ENCODE data around the gene TRAPPC4.
A peak's percentile ranks its signal among the peaks of the same experiment; 100 is the strongest.
"Not testable (repeated sequence)": the region's sequence is repeated elsewhere in the genome, so short reads cannot be mapped to it uniquely, and the experiment has no call there.

Gene TRAPPC4

DNA sequence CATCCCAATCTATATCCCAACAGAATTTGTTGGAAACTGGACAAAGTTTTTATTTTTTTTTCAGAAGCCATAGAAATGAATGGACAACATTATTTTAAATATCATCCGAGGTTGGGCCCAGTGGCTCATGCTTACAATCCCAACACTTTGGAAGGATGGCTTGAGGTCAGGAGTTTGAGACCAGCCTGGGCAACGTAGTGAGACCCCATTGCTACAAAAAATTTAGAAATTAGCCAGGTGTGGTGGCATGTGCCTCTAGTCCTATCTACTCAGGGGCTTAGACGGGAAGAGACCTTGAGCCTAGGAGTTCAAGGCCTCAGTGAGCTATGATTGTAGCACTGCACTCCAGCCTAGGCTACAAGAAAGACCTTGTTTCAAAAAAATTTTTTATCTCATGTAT, 16.2 kb downstream of the TRAPPC4 start:
- DNase-seq = no peak

DNA sequence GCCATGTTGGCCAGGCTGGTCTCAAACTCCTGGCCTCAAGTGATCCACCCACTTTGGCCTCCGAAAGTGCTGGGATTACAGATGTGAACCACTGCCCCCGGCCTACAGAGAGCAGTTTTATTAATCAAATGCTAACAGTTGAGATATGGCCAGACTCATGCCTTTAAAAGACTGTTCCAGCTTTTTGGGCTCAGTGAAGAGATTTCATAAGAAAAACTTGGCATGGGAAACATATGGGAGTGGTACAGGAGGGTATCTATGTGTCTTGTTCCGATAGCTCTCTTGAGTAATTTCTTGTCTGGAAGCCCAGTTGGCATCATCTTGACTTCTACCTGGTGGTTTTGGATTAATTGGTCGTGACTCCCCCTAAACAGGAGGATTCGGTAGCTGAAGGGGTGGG, 20.3 kb downstream of the TRAPPC4 start:
- DNase-seq = no peak

DNA sequence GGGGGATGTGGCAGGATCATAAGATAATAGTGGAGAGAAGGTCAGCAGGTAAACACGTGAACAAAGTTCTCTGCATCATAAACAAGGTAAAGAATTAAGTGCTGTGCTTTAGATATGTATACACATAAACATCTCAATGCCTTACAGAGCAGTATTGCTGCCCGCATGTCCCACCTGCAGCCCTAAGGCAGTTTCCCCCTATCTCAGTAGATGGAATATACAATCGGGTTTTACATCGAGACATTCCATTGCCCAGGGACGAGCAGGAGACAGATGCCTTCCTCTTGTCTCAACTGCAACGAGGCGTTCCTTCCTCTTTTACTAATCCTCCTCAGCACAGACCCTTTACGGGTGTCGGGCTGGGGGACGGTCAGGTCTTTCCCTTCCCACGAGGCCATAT, 20.9 kb downstream of the TRAPPC4 start:
- not testable (repeated sequence) for DNase-seq

GRCh38 chr11:119041821-119042514, 23.4 kb downstream of the TRAPPC4 start:
- no peak for DNase-seq

- no peak for DNase-seq
Observed at GRCh38 chr11:119042927-119043326, 24.4 kb downstream of the TRAPPC4 start.

DNA sequence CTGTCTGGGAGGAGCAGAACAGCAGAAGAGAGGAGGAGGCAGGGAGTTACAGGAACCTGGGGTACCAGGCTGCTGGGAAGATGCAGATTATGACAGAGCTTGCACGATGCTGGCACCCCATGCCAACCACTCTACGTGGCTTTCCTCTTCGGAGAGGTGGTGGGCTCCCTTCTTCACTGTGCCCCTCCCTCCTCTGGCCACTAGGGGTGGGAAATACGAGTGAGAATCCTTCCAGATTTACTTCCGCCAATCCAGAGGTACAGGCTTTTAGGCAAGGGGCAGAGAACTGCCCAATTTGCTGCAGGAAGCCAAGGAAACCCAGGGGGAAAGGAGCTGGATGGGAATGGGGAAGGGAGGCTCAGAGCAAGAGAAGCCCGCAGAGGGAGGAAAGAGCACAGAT, 26.1 kb downstream of the TRAPPC4 start:
- no peak for DNase-seq

GRCh38 chr11:119046489-119046888, 27.9 kb downstream of the TRAPPC4 start:
- no peak for DNase-seq

GRCh38 chr11:119047205-119047604, 28.6 kb downstream of the TRAPPC4 start:
- DNase-seq = no peak

GRCh38 chr11:119048644-119049043, 30.1 kb downstream of the TRAPPC4 start:
- no peak for DNase-seq

DNA sequence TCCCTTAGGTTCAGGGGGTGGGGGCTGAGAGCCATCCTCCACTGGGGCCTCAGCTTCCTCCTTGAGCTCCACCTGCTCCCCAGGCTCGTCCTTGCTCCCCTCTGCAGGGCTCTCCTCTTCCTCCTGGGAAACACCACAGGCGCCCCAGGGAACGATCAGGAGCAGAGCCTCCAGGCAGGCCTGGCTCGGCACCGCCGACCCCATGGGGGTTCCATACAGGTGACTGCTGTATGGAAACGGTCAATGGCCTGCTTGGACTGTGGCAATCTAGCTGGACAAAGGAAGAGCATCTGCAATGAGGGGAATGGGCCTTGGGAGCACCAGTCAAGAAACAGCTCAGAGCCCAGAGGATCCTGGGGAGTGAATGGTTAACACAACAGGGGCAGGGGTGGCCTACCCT, 30.5 kb downstream of the TRAPPC4 start:
- DNase-seq = no peak

DNA sequence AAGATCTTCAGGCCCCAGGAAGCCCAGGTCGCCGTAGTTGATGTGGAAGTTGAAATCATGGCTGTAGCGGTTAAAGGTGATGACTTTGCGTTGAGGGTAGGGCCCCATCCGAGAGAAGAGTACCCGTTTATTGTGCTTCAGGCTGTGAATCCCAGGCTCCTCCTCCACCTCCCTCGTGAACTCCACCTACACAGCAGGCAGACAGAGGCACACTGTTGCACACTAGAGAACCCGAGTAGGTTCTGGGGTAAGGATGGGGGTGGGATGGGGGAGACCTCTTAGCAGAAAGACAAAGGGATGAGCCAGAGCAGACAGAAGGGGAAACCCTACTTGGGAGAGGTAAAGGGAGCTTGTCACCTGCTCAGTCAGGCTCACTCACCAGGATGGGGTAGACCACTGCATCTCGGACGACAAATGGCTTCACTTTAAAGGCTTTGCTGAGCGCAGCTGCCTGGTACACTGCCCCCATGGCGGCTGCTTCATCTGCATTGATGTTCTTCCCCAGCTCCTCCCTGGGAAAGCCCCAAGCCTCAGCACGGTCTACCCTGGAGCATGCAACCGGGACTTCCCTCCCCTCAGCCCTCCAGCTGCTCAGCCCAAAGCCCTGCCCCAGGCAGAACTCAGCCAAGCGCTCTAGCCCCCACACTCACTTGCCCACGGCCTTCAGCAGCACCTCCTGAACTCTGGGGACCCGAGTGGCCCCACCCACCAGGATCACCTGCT, 33.0 kb downstream of the TRAPPC4 start:
- DNase-seq = no peak

DNA sequence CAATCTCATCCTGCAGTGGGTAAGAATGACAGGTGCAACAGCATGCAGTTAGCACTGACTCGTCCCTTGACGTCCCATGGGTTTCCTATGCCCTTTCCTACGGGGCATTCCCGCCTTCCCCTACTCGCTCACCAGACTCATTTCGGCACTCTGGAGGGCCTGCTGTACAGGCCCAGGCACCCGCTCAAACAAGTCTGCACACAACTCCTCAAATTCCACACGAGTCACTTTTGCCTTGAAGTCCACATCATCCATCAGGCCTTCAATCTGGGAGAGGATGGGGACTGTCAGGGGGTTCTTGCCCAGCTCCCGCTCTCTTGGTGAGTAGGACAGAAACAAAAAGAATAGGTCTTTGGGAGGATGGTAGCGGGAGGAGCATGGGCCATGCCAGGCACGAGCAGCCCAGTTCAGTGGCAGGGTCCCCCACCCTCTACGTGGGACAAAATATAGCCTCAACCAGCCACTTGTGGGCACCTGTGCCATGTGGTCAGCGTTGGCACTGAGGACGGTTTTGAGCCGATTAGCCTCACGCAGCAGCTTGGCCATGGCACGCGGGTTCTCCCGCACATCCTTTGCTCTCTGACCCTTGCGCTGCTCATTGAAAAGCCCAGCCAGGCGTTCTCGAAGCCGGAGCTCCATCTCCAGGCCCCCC, 33.7 kb downstream of the TRAPPC4 start:
- no peak for DNase-seq

DNA sequence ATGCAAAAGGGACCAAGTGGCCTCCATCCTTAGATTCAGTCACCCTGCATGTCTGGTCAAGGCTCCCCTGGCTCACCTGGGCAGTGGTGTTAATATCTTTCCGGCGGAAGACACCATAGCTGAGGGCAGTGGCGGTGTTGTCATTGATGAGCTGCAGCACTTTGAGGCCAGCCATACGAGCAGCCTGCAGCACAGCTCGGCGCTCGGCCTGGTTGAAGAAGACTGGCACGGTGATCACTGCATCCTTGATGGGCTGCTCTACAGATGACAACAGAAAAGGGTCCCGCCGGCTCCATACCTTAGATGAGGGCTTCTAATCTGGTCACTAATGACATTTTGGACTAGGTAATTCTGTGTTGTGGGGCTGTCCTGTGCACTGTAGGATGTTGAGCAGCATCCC, 35.9 kb downstream of the TRAPPC4 start:
- DNase-seq = no peak

GRCh38 chr11:119055901-119056300, 37.3 kb downstream of the TRAPPC4 start:
- no peak for DNase-seq

DNA sequence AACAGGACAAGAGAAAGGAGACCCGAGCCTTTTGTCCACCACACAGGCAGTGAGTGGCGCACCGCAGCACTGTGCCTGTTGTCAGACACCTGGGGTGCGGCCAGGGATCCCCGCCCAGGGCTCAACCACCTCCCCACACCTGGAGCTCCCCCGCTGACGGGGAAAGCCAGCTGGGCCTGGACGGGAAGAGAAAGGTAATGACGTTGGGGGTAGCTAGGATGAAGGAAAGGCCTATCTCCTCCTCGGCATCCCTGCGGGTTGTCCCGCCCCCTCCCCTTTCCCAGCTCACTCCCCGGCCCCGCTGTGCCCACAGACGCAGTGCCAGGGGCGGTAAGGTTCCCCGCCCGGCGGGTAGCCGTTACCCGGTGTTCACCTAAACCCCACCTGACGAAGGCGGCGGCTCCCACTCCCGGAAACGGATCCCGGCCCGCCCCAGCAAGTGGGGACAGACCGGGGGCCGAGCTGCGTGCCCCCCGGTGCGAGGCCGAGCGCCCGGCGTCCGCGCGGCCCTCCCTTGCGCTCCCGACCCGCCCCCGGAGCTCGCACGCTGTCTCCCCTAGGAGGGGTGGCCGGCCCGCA, 37.9 kb downstream of the TRAPPC4 start:
- no peak for DNase-seq

DNA sequence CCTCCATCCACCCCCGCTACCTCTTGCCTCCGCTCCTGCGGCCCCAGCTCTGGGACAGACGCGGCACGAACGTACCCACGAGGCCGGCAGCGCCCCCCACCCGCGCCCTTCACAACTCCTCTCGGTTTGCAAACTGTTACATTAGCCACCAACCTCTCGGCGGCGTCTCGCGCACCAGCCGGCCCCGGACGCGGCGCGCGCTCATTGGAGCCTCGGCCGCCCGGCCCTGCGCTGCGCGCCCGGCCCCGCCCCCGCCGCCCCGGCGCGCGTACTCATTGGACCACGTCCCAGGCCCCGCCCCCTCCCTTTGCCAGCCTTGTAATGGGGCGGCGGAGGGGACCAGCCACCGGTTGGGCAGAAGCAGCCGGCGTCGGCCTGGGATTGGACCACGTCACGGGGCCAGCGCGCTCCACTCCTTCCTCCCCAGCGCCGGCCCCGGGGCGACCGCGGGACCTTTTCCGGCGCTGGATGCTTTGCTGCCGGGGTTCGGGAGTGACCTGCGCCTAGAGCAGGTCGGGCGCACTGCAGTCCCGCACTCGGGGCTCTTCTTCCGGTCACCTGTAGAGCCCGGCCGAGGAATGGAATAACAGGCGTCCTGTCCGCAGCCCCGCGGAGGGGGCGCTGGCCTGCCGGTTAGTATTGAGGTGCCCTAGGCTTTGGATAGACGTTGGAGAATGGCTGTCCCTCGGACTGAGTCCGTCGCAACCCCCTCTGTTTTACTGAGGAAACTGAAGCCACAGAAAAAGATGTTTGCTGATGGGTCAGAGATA, 38.6 kb downstream of the TRAPPC4 start, which contains the start of gene HYOU1:
TSS of gene HYOU1 (minus strand) at position 206 of the 770 bp plus-strand sequence. CDS start 1,045 bp downstream, outside the sequence.
- DNase-seq = peak; percentile 98

GRCh38 chr11:119059128-119059527, 40.6 kb downstream of the TRAPPC4 start:
- not testable (repeated sequence) for DNase-seq

- DNase-seq = no peak
Observed at GRCh38 chr11:119061256-119061655, 42.7 kb downstream of the TRAPPC4 start.

GRCh38 chr11:119062779-119063178, 44.2 kb downstream of the TRAPPC4 start:
- DNase-seq = no peak

GRCh38 chr11:119065369-119065768, 46.8 kb downstream of the TRAPPC4 start:
- DNase-seq = no peak

- peak; percentile 98 for DNase-seq
Observed at GRCh38 chr11:119067371-119068222, 49.0 kb downstream of the TRAPPC4 start, which contains the start of gene VPS11. Gene VPS11 (plus strand): TSS chr11:119067818. CDS start chr11:119067824, 6 bp downstream.
